ENCODE results near the gene MAPK12.

The MAPK12 gene

DNA sequence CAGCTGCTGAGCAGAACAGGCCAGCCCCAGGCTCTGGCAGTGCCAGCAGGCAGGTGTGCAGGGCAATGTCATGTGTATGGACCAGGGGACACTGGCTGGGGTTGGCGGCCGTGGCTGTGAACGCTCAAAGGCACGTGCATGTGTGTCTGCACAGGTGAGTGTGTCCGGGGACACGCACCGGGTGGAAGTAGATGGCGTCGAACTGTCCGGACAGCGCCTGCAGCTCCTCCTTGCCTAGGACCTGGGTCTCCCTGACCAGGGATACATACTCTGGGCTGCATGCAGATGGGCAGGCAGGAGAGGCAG, 11.3 kb downstream of the MAPK12 start:
- Histone ChIP-seq H3K4me1 (ENCODE audit: control insufficient read depth, insufficient read depth, low read length, poor library complexity, severe bottlenecking) (peaks cover 7% of the 10 kb centered on the region), H3K27ac (ENCODE audit: low read depth, low read length, severe bottlenecking) (no peak overlapping the region), H3K36me3 (ENCODE audit: control insufficient read depth, insufficient read depth, low read length) (peaks cover 27% of the 10 kb centered on the region), H3K9me3 (ENCODE audit: control insufficient read depth, low read length) (no peaks in the 10 kb centered on the region), H3K4me3 (ENCODE audit: extremely low read depth, insufficient read depth, low read length, poor library complexity, severe bottlenecking) (peak overlapping the region; percentile 72)
- 93 to 96% methylated on average over 11 of the region's 11 CpGs for WGBS, 2 experiments (ENCODE audit: insufficient coverage in 2 of 2)

DNA sequence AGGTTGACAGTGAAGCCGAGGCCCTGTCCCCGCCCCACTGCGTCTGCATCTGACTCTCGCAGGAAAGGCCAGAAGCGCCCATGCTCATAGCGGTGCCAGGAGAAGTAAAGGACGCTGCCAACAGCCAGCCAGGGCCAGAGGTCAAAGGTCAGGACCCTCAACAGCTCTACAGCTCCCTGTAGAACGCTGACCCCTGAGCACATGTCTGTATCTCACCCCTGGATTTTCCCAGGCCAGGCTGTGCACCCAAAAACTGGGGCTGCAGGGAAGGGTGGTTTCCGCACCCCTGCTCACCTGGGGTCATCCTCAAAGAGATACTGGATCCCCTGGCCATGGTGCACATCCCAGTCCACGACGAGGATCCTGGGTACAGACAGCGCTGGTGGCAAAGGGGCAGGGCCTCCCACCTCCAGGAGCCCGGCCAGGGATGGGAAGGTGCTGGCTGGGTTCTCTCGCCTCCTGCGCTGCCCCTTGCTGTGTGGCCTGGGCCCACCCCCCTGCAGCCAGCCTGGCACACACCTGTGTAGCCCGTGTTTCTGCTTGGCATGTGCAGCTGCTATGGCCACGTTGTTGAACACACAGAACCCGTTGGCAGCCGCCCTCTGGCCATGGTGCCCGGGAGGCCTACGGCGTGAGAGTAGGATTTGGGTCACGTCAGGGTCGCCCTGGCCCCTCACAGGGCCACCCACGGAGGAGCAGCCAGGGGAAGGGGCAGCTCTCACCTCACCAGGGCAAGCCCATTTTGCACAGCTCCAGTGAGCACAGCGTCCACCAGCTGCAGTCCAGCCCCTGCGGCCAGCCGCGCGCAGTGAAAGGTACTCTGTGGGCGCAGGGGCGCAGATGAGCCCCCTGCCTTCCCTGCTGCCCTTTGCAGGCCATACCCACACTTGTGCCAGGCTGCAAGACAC, 11.9 kb downstream of the MAPK12 start:
- Histone ChIP-seq H3K4me3 (ENCODE audit: extremely low read depth, insufficient read depth, low read length, poor library complexity, severe bottlenecking) (no peak overlapping the region), H3K4me1 (ENCODE audit: control insufficient read depth, insufficient read depth, low read length, poor library complexity, severe bottlenecking) (peaks cover 7% of the 10 kb centered on the region), H3K36me3 (ENCODE audit: control insufficient read depth, insufficient read depth, low read length) (peaks cover 22% of the 10 kb centered on the region), H3K9me3 (ENCODE audit: control insufficient read depth, low read length) (no peaks in the 10 kb centered on the region), H3K27ac (ENCODE audit: low read depth, low read length, severe bottlenecking) (no peak overlapping the region)
- 96 to 98% methylated on average over 28 to 31 of the region's 32 CpGs for WGBS, 2 experiments (ENCODE audit: insufficient coverage in 2 of 2)

DNA sequence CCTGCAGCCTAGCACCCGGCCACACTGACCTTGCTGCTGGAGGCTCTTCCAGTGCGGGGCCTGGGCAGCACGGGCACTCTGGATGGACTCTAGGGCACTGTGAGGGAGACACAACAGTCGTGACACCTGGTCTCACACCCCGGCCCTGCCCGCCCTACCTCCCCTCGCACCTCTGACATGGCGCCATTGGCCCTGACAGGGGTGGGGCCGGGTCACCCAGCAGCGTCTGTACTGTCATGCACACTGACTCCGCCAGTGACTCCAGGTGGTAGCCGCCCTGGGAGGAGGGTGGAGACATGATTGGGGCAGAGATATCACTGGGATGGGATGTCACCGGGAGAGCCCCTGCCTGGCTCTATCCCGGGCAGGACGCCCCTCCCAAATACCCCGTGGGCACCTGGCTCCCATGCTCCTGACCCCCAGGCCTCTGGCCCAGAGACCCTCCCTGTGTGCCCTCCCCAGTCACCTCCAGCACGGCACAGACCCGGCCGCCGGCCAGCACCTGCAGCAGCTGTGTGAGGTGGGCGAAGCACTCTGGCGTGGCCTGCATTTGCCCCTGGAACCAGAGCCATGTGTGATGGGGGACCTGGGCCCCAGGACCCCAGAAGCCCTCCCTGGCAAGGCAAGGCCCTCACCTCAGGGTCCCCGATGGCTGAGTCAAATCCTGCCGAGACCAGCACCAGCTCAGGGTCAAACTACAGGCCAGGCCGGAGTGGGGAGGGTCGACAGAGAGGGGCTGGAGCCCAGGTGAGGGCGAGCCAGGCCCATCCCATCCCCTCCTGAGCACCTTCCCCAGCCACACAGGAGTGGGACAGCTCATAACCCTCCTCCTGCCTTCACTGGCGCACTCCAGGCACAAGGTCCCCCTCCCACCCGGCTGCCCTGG, 13.0 kb downstream of the MAPK12 start:
- no peak overlapping the region for H3K27ac ChIP-seq (ENCODE audit: low read depth, low read length, severe bottlenecking)
- 93 to 94% methylated on average over 7 to 26 of the region's 29 CpGs for WGBS, 2 experiments (ENCODE audit: insufficient coverage in 2 of 2)

DNA sequence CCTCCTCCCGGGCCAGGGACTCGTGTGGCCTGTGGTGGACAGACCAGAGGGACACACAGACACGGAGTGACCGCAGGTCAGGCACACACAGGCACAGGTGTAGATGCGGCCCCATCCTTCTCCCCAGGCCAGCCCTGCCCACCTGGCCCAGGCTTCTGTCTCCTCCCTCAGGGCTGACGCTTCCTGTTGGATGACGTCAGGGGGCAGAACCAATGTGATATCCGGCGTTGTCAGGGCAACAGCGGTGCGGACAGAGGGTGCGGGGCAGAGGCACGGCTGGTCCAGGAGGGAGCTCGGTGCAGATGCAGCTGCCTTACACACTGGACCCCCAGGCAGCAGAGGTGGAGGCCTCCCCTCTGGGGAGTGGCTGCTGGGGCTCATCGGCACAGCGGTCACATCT, 13.7 kb downstream of the MAPK12 start:
- Histone ChIP-seq H3K27ac (ENCODE audit: low read depth, low read length, severe bottlenecking) (no peak overlapping the region), H3K36me3 (ENCODE audit: control insufficient read depth, insufficient read depth, low read length) (peaks cover 21% of the 10 kb centered on the region), H3K4me3 (ENCODE audit: extremely low read depth, insufficient read depth, low read length, poor library complexity, severe bottlenecking) (no peak overlapping the region), H3K4me1 (ENCODE audit: control insufficient read depth, insufficient read depth, low read length, poor library complexity, severe bottlenecking) (peaks cover 14% of the 10 kb centered on the region), H3K9me3 (ENCODE audit: control insufficient read depth, low read length) (no peaks in the 10 kb centered on the region)
- WGBS, 2 experiments (ENCODE audit: insufficient coverage in 2 of 2) = 64 to 71% methylated on average over 15 to 16 of the region's 16 CpGs

More for the DNA sequence above, 13.0 kb downstream of the MAPK12 start:
- peaks cover 21% of the 10 kb centered on the region for H3K36me3 ChIP-seq (ENCODE audit: control insufficient read depth, insufficient read depth, low read length)
- peaks cover 12% of the 10 kb centered on the region for H3K4me1 ChIP-seq (ENCODE audit: control insufficient read depth, insufficient read depth, low read length, poor library complexity, severe bottlenecking)
- no peaks in the 10 kb centered on the region for H3K9me3 ChIP-seq (ENCODE audit: control insufficient read depth, low read length)
- H3K4me3 ChIP-seq (ENCODE audit: extremely low read depth, insufficient read depth, low read length, poor library complexity, severe bottlenecking) = no peak overlapping the region

DNA sequence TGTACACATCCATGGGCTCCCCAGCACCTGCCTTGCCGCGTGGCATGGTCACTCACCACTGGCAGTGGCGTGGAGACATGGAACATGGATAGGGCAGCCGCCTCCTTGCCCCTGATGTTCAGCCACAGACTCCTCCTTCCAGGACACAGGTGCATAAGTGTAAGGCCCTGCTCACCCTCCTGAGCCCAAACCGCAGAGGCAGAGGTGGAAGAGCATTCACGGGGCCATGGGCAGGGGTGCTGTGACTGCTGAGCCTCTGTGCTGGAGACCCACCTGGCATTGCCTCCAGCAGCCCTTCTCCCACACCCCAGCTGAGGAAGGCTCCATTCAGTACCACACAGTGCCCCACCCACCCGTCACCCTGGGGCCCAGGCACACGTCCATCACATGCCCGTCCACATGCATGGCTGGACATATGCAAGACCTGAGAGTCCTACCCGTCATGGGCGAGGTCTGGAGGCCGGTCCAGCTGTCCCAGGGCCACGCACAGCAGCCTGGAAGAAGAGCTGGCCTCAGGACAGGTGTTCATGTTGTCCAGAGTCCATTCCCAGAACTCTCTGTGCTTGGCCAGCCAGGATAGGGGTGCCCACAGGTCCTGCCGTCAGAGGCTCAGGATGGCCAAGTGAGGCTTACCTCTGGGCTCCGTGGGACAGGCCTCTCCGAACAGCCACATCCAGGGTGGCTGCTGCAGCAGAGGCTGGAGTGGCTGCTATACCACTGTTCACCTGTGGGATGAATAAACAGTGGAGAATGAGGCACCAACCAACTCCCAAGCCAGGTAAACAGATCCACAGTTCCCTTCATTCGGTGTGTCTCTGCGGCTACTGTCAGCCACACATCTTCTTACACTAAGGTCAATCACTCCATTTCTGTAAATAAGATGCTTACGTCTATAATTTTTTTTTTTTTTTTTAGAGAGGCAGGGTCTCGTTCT, 15.0 kb downstream of the MAPK12 start:
- Histone ChIP-seq H3K4me3 (ENCODE audit: extremely low read depth, insufficient read depth, low read length, poor library complexity, severe bottlenecking) (peak overlapping the region; percentile 95), H3K4me1 (ENCODE audit: control insufficient read depth, insufficient read depth, low read length, poor library complexity, severe bottlenecking) (peaks cover 18% of the 10 kb centered on the region), H3K9me3 (ENCODE audit: control insufficient read depth, low read length) (no peaks in the 10 kb centered on the region), H3K36me3 (ENCODE audit: control insufficient read depth, insufficient read depth, low read length) (peaks cover 21% of the 10 kb centered on the region), H3K27ac (ENCODE audit: low read depth, low read length, severe bottlenecking) (no peak overlapping the region)
- WGBS, 2 experiments (ENCODE audit: insufficient coverage in 2 of 2) = 86 to 89% methylated on average over 14 to 19 of the region's 20 CpGs

DNA sequence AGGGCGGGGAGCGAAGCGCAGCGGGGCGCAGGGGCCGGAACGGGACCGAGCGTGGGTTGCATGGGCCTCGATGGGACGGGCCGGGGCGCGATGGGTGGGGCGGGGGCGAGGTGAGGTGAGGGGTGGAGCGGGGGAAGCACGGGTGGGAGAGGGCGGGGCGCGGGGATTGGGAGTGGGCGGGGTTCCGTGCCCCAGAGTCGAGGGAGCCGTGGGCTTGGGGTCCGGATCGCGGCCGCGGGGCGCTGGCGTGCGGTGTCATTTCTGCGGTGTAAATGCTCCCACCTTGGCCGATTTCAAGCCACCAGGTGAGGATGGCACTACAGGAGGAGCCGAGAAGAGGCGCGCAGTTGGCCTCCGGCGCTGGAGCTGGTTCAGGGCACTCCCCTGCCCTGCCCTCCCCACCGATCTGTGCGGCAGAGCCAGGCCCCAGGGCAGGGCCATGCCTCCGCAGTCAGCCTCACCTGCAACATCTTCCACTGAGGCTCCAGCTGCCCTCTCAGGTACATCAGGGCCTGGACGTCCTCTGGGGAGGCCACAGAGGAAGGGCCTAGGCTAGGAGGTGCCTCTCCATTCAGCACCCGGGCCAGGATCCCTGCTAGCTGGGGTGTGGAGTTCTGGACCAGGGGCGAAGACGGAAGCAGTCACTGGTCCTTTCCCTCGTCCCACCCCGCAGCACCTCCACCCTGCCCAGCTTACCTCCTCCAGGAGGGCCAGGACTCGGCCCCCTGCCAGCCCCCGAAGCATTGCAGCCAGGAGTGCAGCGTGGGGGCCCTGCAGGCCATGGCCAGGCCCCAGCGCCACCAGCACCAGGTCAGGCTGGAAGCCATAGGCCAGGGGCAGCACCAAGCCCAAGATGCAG, 16.0 kb downstream of the MAPK12 start:
- peak overlapping the region; percentile 85 for H3K27ac ChIP-seq (ENCODE audit: low read depth, low read length, severe bottlenecking)
- no peaks in the 10 kb centered on the region for H3K9me3 ChIP-seq (ENCODE audit: control insufficient read depth, low read length)
- peaks cover 21% of the 10 kb centered on the region for H3K36me3 ChIP-seq (ENCODE audit: control insufficient read depth, insufficient read depth, low read length)
- 20 to 41% methylated on average over 21 to 39 of the region's 53 CpGs for WGBS, 2 experiments (ENCODE audit: insufficient coverage in 2 of 2)
- H3K4me1 ChIP-seq (ENCODE audit: control insufficient read depth, insufficient read depth, low read length, poor library complexity, severe bottlenecking) = peaks cover 18% of the 10 kb centered on the region
- H3K4me3 ChIP-seq (ENCODE audit: extremely low read depth, insufficient read depth, low read length, poor library complexity, severe bottlenecking) = peak overlapping the region; percentile 95

DNA sequence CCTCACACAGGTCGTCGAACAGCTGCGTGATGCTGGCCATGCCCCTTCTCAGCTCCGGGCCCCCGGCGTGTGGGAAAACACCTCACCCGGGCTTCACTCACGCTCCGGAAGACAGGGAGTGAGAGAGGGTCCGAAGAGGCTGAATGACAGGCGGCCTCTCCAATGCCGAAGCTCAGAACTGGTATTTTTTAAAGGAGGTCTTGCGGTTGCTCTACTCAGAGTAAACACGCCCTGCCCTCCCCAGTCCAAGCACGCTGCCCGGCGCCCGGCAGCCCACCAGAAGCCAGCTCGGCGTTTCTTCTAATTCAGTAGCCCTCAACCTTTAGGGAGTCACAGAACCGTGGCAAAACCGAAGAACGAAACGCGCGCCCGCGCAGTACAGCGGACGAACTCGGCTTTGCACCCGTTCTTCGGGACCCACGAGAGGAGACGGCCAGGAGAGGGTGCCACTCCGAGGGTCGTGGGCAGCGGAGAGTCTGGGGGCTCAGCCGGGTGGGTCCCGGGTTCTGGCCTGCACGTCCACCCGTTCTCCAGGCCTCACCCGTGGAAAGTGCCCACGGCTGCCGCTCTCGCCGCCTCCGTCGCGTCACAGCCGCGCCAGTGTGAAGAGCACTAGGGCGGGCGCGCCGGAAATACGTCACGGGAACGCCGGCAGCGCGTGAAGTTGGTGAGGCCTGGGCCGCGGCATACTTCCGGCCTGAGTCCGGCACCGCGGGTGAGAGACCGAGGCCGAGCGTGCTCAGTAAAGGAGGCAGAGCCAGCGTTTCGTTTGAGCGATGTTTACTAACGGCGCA, 16.9 kb downstream of the MAPK12 start, which contains the start of gene TUBGCP6:
TUBGCP6 (minus strand) TSS at position 604 of the 794 bp plus-strand sequence; CDS start at position 40, 564 bp downstream.
- peaks cover 29% of the 10 kb centered on the region for H3K36me3 ChIP-seq (ENCODE audit: control insufficient read depth, insufficient read depth, low read length)
- whole genome bisulfite sequencing, 2 experiments (ENCODE audit: insufficient coverage in 2 of 2) = 0 to 1% methylated on average over 71 to 72 of the region's 76 CpGs

DNA sequence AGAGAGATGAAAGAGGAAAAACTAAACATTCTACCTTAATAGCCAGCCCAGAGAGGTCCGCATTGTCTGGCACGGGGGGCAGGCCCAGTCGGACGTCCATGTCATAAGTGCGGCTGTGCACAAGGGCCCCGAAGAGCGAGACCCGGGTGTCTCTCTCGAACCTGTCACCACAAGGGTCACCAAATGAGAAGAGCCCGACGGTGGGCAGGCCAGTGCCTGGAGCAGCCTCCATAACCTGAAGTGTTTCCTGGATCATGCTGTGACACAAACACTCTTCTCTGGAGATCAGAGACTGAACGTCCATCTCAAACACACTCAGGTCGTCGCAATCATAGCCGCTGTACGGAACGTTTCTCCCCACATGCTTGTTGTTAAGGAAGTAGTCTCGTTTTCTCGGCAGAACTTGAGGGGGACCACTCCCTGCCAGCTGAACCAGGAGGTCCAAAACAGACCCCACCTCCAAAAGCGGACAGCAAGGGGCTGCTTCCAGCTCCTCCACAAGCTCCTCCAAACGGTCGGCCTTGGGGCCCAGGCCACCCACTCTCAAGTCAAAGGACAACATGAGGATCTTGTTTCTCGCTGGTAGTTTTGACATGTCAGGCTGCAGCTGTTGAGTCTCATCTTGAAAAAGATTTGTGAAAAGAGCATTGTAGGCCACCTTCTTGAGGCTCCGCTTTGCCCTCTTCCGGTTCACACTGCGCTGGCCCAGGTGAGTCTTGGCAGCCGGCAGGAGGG, 17.6 kb downstream of the MAPK12 start:
- WGBS, 2 experiments (ENCODE audit: insufficient coverage in 2 of 2) = 53% methylated on average over 22 to 25 of the region's 27 CpGs
- peaks cover 11% of the 10 kb centered on the region for H3K4me1 ChIP-seq (ENCODE audit: control insufficient read depth, insufficient read depth, low read length, poor library complexity, severe bottlenecking)

More for the DNA sequence above, 16.9 kb downstream of the MAPK12 start, which contains the start of gene TUBGCP6:
- Histone ChIP-seq H3K4me3 (ENCODE audit: extremely low read depth, insufficient read depth, low read length, poor library complexity, severe bottlenecking) (peak within 1 kb of the TSS; percentile 95), H3K27ac (ENCODE audit: low read depth, low read length, severe bottlenecking) (peak within 1 kb of the TSS; percentile 85), H3K9me3 (ENCODE audit: control insufficient read depth, low read length) (no peaks in the 10 kb centered on the region), H3K4me1 (ENCODE audit: control insufficient read depth, insufficient read depth, low read length, poor library complexity, severe bottlenecking) (peaks cover 11% of the 10 kb centered on the region)

More for the DNA sequence above, 17.6 kb downstream of the MAPK12 start:
- H3K27ac ChIP-seq (ENCODE audit: low read depth, low read length, severe bottlenecking) = no peak overlapping the region
- peaks cover 33% of the 10 kb centered on the region for H3K36me3 ChIP-seq (ENCODE audit: control insufficient read depth, insufficient read depth, low read length)
- H3K9me3 ChIP-seq (ENCODE audit: control insufficient read depth, low read length) = no peaks in the 10 kb centered on the region
- H3K4me3 ChIP-seq (ENCODE audit: extremely low read depth, insufficient read depth, low read length, poor library complexity, severe bottlenecking) = peak overlapping the region; percentile 95

All from mesodermal cell (in vitro differentiated cells).